HG02885 (cell line): ENCODE results near the gene HSPB1.
A peak's percentile ranks its signal among the peaks of the same experiment; 100 is the strongest.
"Not testable (repeated sequence)": the region's sequence is repeated elsewhere in the genome, so short reads cannot be mapped to it uniquely, and the experiment has no call there.

ENCODE experiments used
- ATAC-seq: cut with Tn5 transposase; IDR thresholded peaks from one replicate; pipeline ENCODE4 v1.9.1; 2021; ENCODE audit warnings: mild to moderate bottlenecking; ENCODE audit not compliant: unreplicated experiment, poor library complexity

The HSPB1 gene

GRCh38 chr7:76303202-76304147 lies 1.0 kb downstream of the HSPB1 start:
- peak; percentile 48 for ATAC-seq

GRCh38 chr7:76304888-76305375 lies 2.5 kb downstream of the HSPB1 start:
- no peak for ATAC-seq

GRCh38 chr7:76308874-76309273 lies 6.4 kb downstream of the HSPB1 start:
- not testable (repeated sequence) for ATAC-seq

- not testable (repeated sequence) for ATAC-seq
Observed at GRCh38 chr7:76309341-76310101, 7.0 kb downstream of the HSPB1 start.

- ATAC-seq: no peak
Observed at GRCh38 chr7:76310102-76310957, 7.9 kb downstream of the HSPB1 start.

GRCh38 chr7:76311838-76312237 lies 9.4 kb downstream of the HSPB1 start:
- ATAC-seq: not testable (repeated sequence)

GRCh38 chr7:76314042-76314721 lies 11.7 kb downstream of the HSPB1 start:
- ATAC-seq: peak; percentile 45

- not testable (repeated sequence) for ATAC-seq
Observed at GRCh38 chr7:76314740-76315139, 12.3 kb downstream of the HSPB1 start.

GRCh38 chr7:76315364-76315763 lies 12.9 kb downstream of the HSPB1 start:
- ATAC-seq: no peak

GRCh38 chr7:76316984-76317781 lies 14.7 kb downstream of the HSPB1 start:
- ATAC-seq: no peak

- peak; percentile 91 for ATAC-seq
Observed at GRCh38 chr7:76317782-76318487, 15.5 kb downstream of the HSPB1 start.

GRCh38 chr7:76318488-76319353 lies 16.2 kb downstream of the HSPB1 start:
- peak; percentile 41 for ATAC-seq

GRCh38 chr7:76325092-76325491 lies 22.6 kb downstream of the HSPB1 start:
- ATAC-seq: no peak

GRCh38 chr7:76325811-76326210 lies 23.3 kb downstream of the HSPB1 start:
- ATAC-seq: no peak

- no peak for ATAC-seq
Observed at GRCh38 chr7:76326646-76327233, 24.3 kb downstream of the HSPB1 start.

- ATAC-seq: no peak
Observed at GRCh38 chr7:76327610-76328009, 25.1 kb downstream of the HSPB1 start.

- no peak for ATAC-seq
Observed at GRCh38 chr7:76328389-76328788, 25.9 kb downstream of the HSPB1 start.
